SU-DHL-6 (cell line): ENCODE results near the gene AVPR2.

Experiments
- H2AFZ ChIP-seq: fragments of 200-600 bp; sonication (generic); 2 replicates; pipeline ENCODE4 v1.6.1; 2014; ENCODE audit warnings: low read depth, mild to moderate bottlenecking, moderate library complexity, mixed read lengths, antibody characterized with exemption, low read length; ENCODE audit not compliant: severe bottlenecking
- H3F3A ChIP-seq: fragments of 200-600 bp; shearing (Covaris generic); 2 replicates; pipeline ENCODE4 v1.6.0; 2016; ENCODE audit warnings: antibody characterized with exemption, mild to moderate bottlenecking; ENCODE audit not compliant: insufficient read depth
- H3K27ac ChIP-seq: fragments of 200-600 bp; sonication (generic); 2 replicates; pipeline ENCODE4 v1.5.1; 2016; ENCODE audit warnings: low read depth, mild to moderate bottlenecking, low read length, moderate library complexity, mixed read lengths
- H3K27me3 ChIP-seq: fragments of 200-600 bp; sonication (generic), shearing (Covaris generic); 2 replicates; pipeline ENCODE4 v1.6.0; 2014; ENCODE audit warnings: mild to moderate bottlenecking, low read length
- H3K36me3 ChIP-seq: fragments of 200-600 bp; sonication (generic); 2 replicates; pipeline ENCODE4 v1.6.1; 2014; ENCODE audit warnings: mild to moderate bottlenecking, low read length, mixed read lengths
- H3K4me2 ChIP-seq: fragments of 300-600, 200-600 bp; shearing (Covaris generic), sonication (generic); 2 replicates; pipeline ENCODE4 v1.6.0; 2014; ENCODE audit warnings: low read length, low read depth, mild to moderate bottlenecking; ENCODE audit not compliant: poor library complexity, severe bottlenecking
- H3K4me3 ChIP-seq: fragments of 200-600 bp; sonication (generic); 2 replicates; pipeline ENCODE4 v1.5.1; 2014; ENCODE audit warnings: antibody characterized with exemption, low read length, mild to moderate bottlenecking, mixed read lengths; ENCODE audit not compliant: insufficient read depth, poor library complexity, severe bottlenecking
- H3K79me2 ChIP-seq: fragments of 200-600 bp; sonication (generic); 2 replicates; pipeline ENCODE4 v1.6.1; 2014; ENCODE audit warnings: mild to moderate bottlenecking, low read length, moderate library complexity; ENCODE audit not compliant: insufficient read depth
- H3K9ac ChIP-seq: fragments of 200-600 bp; sonication (generic); 2 replicates; pipeline ENCODE4 v1.7.0; 2014; ENCODE audit warnings: mild to moderate bottlenecking, low read length
- H3K9me2 ChIP-seq: fragments of 200-600 bp; sonication (generic); replicated peaks from 2 replicates; pipeline ENCODE4 v1.6.1; 2014; ENCODE audit warnings: low read length; ENCODE audit not compliant: insufficient read depth
- H3K9me3 ChIP-seq: fragments of 200-600 bp; sonication (generic); 2 replicates; pipeline ENCODE4 v1.6.1; 2014; ENCODE audit warnings: low read length, mixed read lengths; ENCODE audit not compliant: insufficient read depth
- H4K20me1 ChIP-seq: fragments of 200-600 bp; sonication (generic); 2 replicates; pipeline ENCODE4 v1.6.1; 2014; ENCODE audit warnings: low read depth, mild to moderate bottlenecking, antibody characterized with exemption, low read length, moderate library complexity, mixed read lengths
- CTCF ChIP-seq: fragments of 200-600 bp; sonication (generic); IDR thresholded peaks from one replicate; pipeline ENCODE4 v1.5.1; 2017; ENCODE audit warnings: antibody characterized with exemption, mild to moderate bottlenecking, low read length, moderate library complexity; ENCODE audit not compliant: insufficient read depth, poor library complexity, severe bottlenecking
- EZH2phosphoT487 ChIP-seq: fragments of 200-600 bp; sonication (generic), shearing (Covaris generic); conservative IDR thresholded peaks from 2 replicates; pipeline ENCODE4 v1.6.1; 2018; ENCODE audit warnings: mild to moderate bottlenecking, antibody characterized with exemption, low read length, moderate library complexity, mixed read lengths

Gene AVPR2

GRCh38 chrX:153913701-153914100, 9.2 kb downstream of the AVPR2 start:
- Histone ChIP-seq H2AFZ (no peak overlapping the region), H3K36me3 (no peaks in the 10 kb centered on the region), H3K79me2 (no peaks in the 10 kb centered on the region), H3F3A (no peaks in the 10 kb centered on the region), H3K4me3 (no peak overlapping the region), H3K4me2 (no peak overlapping the region), H4K20me1 (no peaks in the 10 kb centered on the region), H3K27ac (no peak overlapping the region), H3K9ac (no peak overlapping the region), H3K27me3 (no peaks in the 10 kb centered on the region), H3K9me3 (no peaks in the 10 kb centered on the region), H3K9me2 (no peaks in the 10 kb centered on the region)
- TF ChIP-seq EZH2phosphoT487 (no peak), CTCF (no peak)

DNA sequence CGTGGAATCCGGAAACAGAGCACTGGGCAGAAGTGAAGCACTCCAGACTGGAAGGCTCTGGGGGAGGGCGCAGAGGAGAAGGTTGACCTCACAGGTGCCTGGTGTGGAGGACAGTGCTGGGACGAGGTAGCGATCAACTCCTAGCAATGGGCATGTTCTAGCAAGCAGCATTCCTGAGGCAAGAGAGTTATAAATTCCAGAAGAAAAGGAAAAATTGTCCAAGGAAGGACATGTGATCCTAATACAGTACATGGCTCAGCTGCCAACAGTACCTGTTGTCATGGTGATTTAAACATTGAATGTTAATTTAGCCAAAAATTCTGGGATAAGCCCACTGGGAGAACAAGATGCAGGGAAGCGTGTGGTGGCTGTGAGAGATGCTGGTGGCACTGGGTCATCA, 13.4 kb downstream of the AVPR2 start:
- Histone ChIP-seq H3K4me2 (no peak overlapping the region), H4K20me1 (no peaks in the 10 kb centered on the region), H3F3A (no peaks in the 10 kb centered on the region), H3K27ac (no peak overlapping the region), H3K9me2 (no peaks in the 10 kb centered on the region), H2AFZ (no peak overlapping the region), H3K9ac (no peak overlapping the region), H3K27me3 (no peaks in the 10 kb centered on the region), H3K79me2 (no peaks in the 10 kb centered on the region), H3K4me3 (no peak overlapping the region), H3K9me3 (no peaks in the 10 kb centered on the region), H3K36me3 (no peaks in the 10 kb centered on the region)
- TF ChIP-seq CTCF (no peak), EZH2phosphoT487 (no peak)

- Histone ChIP-seq H4K20me1 (no peaks in the 10 kb centered on the region), H3K4me3 (no peak overlapping the region), H3F3A (no peaks in the 10 kb centered on the region), H3K9me2 (no peaks in the 10 kb centered on the region), H3K27me3 (no peaks in the 10 kb centered on the region), H3K27ac (no peak overlapping the region), H3K9me3 (no peaks in the 10 kb centered on the region), H3K36me3 (no peaks in the 10 kb centered on the region), H3K4me2 (no peak overlapping the region), H3K79me2 (peaks cover 3% of the 10 kb centered on the region; the same call in 1 of the 2 replicates), H2AFZ (no peak overlapping the region), H3K9ac (no peak overlapping the region)
- no peak for TF ChIP-seq EZH2phosphoT487
- TF ChIP-seq CTCF: no peak
Observed at GRCh38 chrX:153919281-153919680, 14.8 kb downstream of the AVPR2 start.
